Cardiac fibroblast (primary cell): ENCODE data around the gene RFC2.

Source experiments
- DNase-seq, 2 donors: peaks; one replicate each; pipeline versions ENCODE4 v3.0.0 to v3.0.0-alpha.2; 2010; ENCODE audit warnings: low read depth in 2 of 2
- H3K4me3 ChIP-seq, 2 donors: replicated peaks in 1 of 2; 1 replicate in 1 of 2; 2 replicates in 1 of 2; pipeline ENCODE4 v1.5.1; 2011; ENCODE audit warnings: low read depth in 2 of 2, low read length in 2 of 2, mild to moderate bottlenecking in 2 of 2, moderate library complexity in 1 of 2
- TF ChIP-seq, protein P1 (sequence below): IDR thresholded peaks from one replicate; pipeline ENCODE4 v1.5.1; 2011; ENCODE audit warnings: low read depth, mild to moderate bottlenecking, low read length, inconsistent platforms

Gene RFC2

DNA sequence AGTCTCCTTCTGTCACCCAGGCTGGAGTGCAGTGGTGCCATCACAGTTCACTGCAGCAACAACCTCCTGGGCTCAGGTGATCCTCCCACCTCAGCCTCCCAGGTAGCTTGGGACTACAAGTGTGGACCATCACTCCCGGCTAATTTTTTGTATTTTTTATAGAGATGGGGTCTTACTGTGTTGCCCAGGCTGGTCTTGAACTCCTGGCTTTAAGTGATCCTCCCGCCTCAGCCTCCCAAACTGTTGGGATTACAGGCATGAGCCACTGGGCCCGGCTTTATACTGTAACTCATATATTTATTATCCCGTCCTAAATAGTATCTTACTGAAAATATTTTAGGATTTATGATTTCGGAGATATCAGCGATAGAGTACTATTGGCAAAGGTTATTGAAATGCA lies 69.2 kb downstream of the RFC2 start:
- DNase-seq = no peak
- no peak overlapping the region for H3K4me3 ChIP-seq
- TF ChIP-seq, protein P1, sequence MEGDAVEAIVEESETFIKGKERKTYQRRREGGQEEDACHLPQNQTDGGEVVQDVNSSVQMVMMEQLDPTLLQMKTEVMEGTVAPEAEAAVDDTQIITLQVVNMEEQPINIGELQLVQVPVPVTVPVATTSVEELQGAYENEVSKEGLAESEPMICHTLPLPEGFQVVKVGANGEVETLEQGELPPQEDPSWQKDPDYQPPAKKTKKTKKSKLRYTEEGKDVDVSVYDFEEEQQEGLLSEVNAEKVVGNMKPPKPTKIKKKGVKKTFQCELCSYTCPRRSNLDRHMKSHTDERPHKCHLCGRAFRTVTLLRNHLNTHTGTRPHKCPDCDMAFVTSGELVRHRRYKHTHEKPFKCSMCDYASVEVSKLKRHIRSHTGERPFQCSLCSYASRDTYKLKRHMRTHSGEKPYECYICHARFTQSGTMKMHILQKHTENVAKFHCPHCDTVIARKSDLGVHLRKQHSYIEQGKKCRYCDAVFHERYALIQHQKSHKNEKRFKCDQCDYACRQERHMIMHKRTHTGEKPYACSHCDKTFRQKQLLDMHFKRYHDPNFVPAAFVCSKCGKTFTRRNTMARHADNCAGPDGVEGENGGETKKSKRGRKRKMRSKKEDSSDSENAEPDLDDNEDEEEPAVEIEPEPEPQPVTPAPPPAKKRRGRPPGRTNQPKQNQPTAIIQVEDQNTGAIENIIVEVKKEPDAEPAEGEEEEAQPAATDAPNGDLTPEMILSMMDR = no peak

DNA sequence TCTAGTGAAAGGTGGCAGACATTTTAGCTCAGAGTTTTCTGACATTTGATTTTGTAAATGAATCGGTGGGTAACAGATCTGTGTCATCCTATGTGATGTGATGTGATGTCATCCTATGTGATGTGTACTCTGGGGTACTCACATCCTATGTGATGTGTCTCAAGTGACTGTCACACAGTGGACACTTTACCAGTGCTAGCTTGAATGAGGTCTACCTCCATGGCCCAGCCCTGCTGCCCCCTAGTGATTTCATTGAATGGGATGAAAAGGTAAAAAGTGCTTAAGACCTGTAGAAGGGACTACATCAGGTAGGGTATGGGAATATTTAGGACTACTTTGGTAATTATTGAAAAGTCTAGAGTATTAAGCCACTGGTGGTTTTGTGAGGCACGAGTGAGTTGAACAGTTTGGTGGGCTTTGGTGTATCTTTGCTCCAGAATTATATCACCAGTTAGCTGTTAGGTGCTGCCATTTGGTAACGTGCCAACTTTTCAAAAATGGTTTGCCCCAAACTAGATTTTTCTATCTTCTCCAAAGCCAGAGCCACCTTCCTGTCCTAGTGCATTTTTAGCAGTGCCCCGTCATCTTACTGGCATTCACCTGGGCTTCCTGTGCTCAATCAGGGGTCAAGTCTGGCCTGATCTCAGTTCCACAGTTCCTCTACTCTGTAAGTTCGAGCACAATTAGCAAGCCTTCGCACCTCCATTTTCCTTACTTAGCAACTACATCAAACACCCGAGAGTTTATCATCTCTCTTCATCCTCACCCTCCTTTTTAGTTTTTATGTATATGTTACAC lies 70.3 kb downstream of the RFC2 start:
- DNase-seq = no peak
- no peak overlapping the region for H3K4me3 ChIP-seq
- TF ChIP-seq, protein P1 = peak; percentile 29

DNA sequence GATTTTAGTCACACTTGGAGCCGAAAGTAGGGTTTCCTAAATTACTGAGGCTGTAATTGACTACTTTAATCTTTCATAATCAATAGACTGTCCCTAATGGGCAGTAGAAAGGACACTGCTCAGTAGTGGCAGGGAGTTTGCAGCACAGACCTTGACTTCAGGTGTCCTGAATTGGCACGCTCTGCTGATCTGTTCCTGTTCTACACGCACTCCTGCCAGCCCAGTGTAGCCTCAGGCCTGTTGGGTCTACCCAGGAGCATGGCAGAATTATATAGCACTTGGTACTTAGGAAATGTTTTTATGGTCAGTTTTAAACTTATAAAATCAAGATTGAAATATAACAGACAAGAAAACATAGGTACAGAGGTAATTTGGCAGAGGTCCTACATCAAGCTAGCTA lies 71.1 kb downstream of the RFC2 start:
- H3K4me3 ChIP-seq = no peak overlapping the region
- no peak for DNase-seq
- TF ChIP-seq, protein P1 = no peak

DNA sequence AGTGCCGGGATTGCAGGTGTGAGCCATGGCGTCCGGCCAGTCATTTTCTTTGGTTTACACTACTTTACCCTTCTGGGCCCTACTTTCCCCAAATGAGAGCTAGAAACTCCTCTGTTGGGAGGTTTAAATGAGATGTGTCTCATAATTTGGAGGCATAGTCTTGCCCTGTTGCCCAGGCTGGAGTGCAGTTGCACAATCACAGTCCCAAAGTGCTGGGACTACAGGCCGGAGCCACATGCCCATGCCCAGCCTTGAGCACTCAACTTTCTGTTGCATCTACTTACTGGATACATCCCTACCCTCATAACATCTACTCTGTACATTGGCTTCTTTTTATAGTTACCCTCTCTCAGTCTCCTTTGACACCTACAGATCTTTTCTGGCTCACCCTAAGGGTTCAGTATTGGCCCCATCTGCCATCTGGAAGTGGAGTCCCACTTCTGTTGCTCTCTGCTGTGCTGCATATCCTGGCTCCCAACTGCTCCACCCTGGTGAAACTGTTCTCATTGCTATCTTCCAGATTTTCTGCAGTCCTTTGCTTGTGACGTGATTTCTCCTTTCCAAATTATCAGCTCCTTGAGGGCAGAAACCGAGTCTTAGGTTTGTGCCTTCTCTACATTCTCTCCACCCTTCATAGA lies 71.6 kb downstream of the RFC2 start:
- H3K4me3 ChIP-seq = no peak overlapping the region
- TF ChIP-seq, protein P1 = no peak

DNA sequence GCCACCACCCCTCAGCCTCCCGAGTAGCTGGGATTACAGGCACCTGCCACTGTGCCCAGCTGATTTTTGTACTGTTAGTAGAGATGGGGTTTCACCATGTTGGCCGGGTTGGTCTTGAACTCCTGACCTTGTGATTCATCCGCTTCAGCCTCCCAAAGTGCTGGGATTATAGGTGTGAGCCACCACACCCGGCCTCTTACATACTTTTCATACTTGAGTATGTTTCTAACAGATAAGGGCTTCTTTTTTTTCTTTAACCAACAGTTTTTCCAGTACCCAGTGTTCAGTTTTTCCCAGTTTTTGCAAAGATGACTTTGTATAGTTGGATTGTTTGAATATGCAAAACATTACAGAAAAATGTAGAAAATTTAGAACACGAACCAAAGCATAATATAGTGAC lies 72.4 kb downstream of the RFC2 start:
- no peak overlapping the region for H3K4me3 ChIP-seq
- TF ChIP-seq, protein P1 = no peak
- DNase-seq = peak in 1 of 2 donors; percentile 27

More for the DNA sequence above, 71.6 kb downstream of the RFC2 start:
- DNase-seq = no peak
